Activated naive CD8-positive, alpha-beta T cell treated with anti-CD3 and anti-CD28 coated beads, Interleukin-2, amount 10 ng/mL, durations not matched to agents 7 days and 5 days (primary cell): ENCODE data around the gene EML1. TPM values are rescaled to one million over a fixed set of nuclear protein-coding genes. Genes with fewer than 3 reads are reported as not detected.

Experiments used
- ATAC-seq: fragments of 150-1000 bp; cut with Tn5 transposase; one replicate; pipeline ENCODE4 v1.10.0; 2021; ENCODE audit warnings: low read depth, moderate library complexity
- POLR2A ChIA-PET: fragments of 350-600 bp; sonication (Branson Sonifier 250); formaldehyde crosslinking; loops from one replicate; lab custom pipeline; 2021; ENCODE audit warnings: antibody characterized with exemption; lab: Charles Lee
- DNase-seq: peaks from one replicate; pipeline ENCODE4 v3.0.0; 2021
- H3K27ac Mint-ChIP-seq: one replicate; pipeline ENCODE4 v1.8.0; 2022; ENCODE audit warnings: mild to moderate bottlenecking, mixed read lengths
- H3K27me3 Mint-ChIP-seq: one replicate; pipeline ENCODE4 v1.8.0; 2022; ENCODE audit warnings: mild to moderate bottlenecking, moderate library complexity, mixed read lengths
- H3K36me3 Mint-ChIP-seq: one replicate; pipeline ENCODE4 v1.8.0; 2021; ENCODE audit warnings: mild to moderate bottlenecking, mixed read lengths
- H3K4me1 Mint-ChIP-seq: one replicate; pipeline ENCODE4 v1.8.0; 2021; ENCODE audit warnings: mixed read lengths
- H3K4me3 Mint-ChIP-seq: one replicate; pipeline ENCODE4 v1.8.0; 2022; ENCODE audit warnings: mild to moderate bottlenecking, moderate library complexity, mixed read lengths
- H3K9me3 Mint-ChIP-seq: one replicate; pipeline ENCODE4 v1.8.0; 2021; ENCODE audit warnings: mixed read lengths
- total RNA-seq, 2 experiments: library from RNA; stranded (reverse); gene quantifications; one replicate each; pipeline ENCODE4 v1.2.3, GENCODE V29; 2021

Gene EML1
- total RNA-seq, 2 experiments from 2014 or later = 0.69 TPM; not detected in 1

GRCh38 chr14:99780690-99781089, 12.5 kb upstream of the EML1 start:
- DNase-seq (no peak), ATAC-seq (no peak)
- Mint-ChIP-seq H3K36me3 (no peaks in the 10 kb centered on the region), H3K27me3 (peaks cover 39% of the 10 kb centered on the region), H3K4me3 (no peak overlapping the region), H3K4me1 (no peaks in the 10 kb centered on the region), H3K9me3 (peaks cover 3% of the 10 kb centered on the region), H3K27ac (no peak overlapping the region)
- POLR2A ChIA-PET = no interaction called here

GRCh38 chr14:99781091-99781490, 12.1 kb upstream of the EML1 start:
- peaks cover 39% of the 10 kb centered on the region for H3K27me3 Mint-ChIP-seq
- POLR2A ChIA-PET = no interaction called here

GRCh38 chr14:99781853-99782610, 11.2 kb upstream of the EML1 start:
- Mint-ChIP-seq H3K27ac (no peak overlapping the region), H3K4me1 (no peaks in the 10 kb centered on the region), H3K36me3 (no peaks in the 10 kb centered on the region), H3K27me3 (peaks cover 35% of the 10 kb centered on the region), H3K4me3 (no peak overlapping the region), H3K9me3 (peaks cover 3% of the 10 kb centered on the region)
- POLR2A ChIA-PET = no interaction called here
- ATAC-seq (no peak), DNase-seq (no peak)

More at GRCh38 chr14:99781091-99781490, 12.1 kb upstream of the EML1 start:
- no peak for DNase-seq
- no peak for ATAC-seq
- Mint-ChIP-seq H3K9me3 (peaks cover 3% of the 10 kb centered on the region), H3K36me3 (no peaks in the 10 kb centered on the region), H3K27ac (no peak overlapping the region), H3K4me1 (no peaks in the 10 kb centered on the region), H3K4me3 (no peak overlapping the region)

- DNase-seq (no peak), ATAC-seq (no peak)
- POLR2A ChIA-PET = no interaction called here
- Mint-ChIP-seq H3K4me3 (no peak overlapping the region), H3K9me3 (peaks cover 3% of the 10 kb centered on the region), H3K27me3 (peaks cover 15% of the 10 kb centered on the region), H3K27ac (no peak overlapping the region), H3K4me1 (peaks cover 2% of the 10 kb centered on the region), H3K36me3 (no peaks in the 10 kb centered on the region)
Measured at GRCh38 chr14:99784508-99784907, 8.7 kb upstream of the EML1 start.

GRCh38 chr14:99785426-99785825, 7.8 kb upstream of the EML1 start:
- POLR2A ChIA-PET = no interaction called here
- no peaks in the 10 kb centered on the region for H3K36me3 Mint-ChIP-seq
- H3K27me3 Mint-ChIP-seq = peaks cover 12% of the 10 kb centered on the region
- no peak overlapping the region for H3K27ac Mint-ChIP-seq
- no peak for DNase-seq
- peaks cover 11% of the 10 kb centered on the region for H3K4me1 Mint-ChIP-seq
- no peak for ATAC-seq
- H3K9me3 Mint-ChIP-seq = peaks cover 3% of the 10 kb centered on the region
- H3K4me3 Mint-ChIP-seq = no peak overlapping the region

- H3K9me3 Mint-ChIP-seq = no peaks in the 10 kb centered on the region
- POLR2A ChIA-PET = interaction anchor here (0.7 kb wide), 1 partner anchor 23 kb away, joined by 3 read pairs; no protein-coding TSS in a partner anchor
- H3K4me3 Mint-ChIP-seq = no peak overlapping the region
- H3K4me1 Mint-ChIP-seq = peaks cover 17% of the 10 kb centered on the region
- H3K27ac Mint-ChIP-seq = no peak overlapping the region
- DNase-seq = no peak
- no peaks in the 10 kb centered on the region for H3K36me3 Mint-ChIP-seq
- peaks cover 8% of the 10 kb centered on the region for H3K27me3 Mint-ChIP-seq
- ATAC-seq = no peak
Measured at GRCh38 chr14:99786511-99786989, 6.7 kb upstream of the EML1 start.

GRCh38 chr14:99788713-99789112, 4.5 kb upstream of the EML1 start:
- no peaks in the 10 kb centered on the region for H3K9me3 Mint-ChIP-seq
- no peak overlapping the region for H3K4me3 Mint-ChIP-seq
- peaks cover 27% of the 10 kb centered on the region for H3K4me1 Mint-ChIP-seq

GRCh38 chr14:99789581-99789980, 3.6 kb upstream of the EML1 start:
- Mint-ChIP-seq H3K9me3 (no peaks in the 10 kb centered on the region), H3K4me3 (peak overlapping the region; percentile 29), H3K36me3 (no peaks in the 10 kb centered on the region), H3K4me1 (peaks cover 27% of the 10 kb centered on the region), H3K27me3 (peaks cover 21% of the 10 kb centered on the region), H3K27ac (no peak overlapping the region)
- ATAC-seq (no peak), DNase-seq (no peak)
- POLR2A ChIA-PET = no interaction called here

More at GRCh38 chr14:99788713-99789112, 4.5 kb upstream of the EML1 start:
- POLR2A ChIA-PET = no interaction called here
- DNase-seq (no peak), ATAC-seq (no peak)
- Mint-ChIP-seq H3K27me3 (peaks cover 16% of the 10 kb centered on the region), H3K36me3 (no peaks in the 10 kb centered on the region), H3K27ac (no peak overlapping the region)

- no peak overlapping the region for H3K27ac Mint-ChIP-seq
Measured at GRCh38 chr14:99790201-99790977, 2.8 kb upstream of the EML1 start.

GRCh38 chr14:99790978-99791376, 2.2 kb upstream of the EML1 start:
- POLR2A ChIA-PET = no interaction called here
- DNase-seq = no peak
- Mint-ChIP-seq H3K4me1 (peaks cover 27% of the 10 kb centered on the region), H3K27me3 (peaks cover 33% of the 10 kb centered on the region), H3K27ac (no peak overlapping the region), H3K36me3 (no peaks in the 10 kb centered on the region), H3K4me3 (no peak overlapping the region), H3K9me3 (no peaks in the 10 kb centered on the region)
- no peak for ATAC-seq

More at GRCh38 chr14:99790201-99790977, 2.8 kb upstream of the EML1 start:
- Mint-ChIP-seq H3K4me1 (peaks cover 27% of the 10 kb centered on the region), H3K27me3 (peaks cover 27% of the 10 kb centered on the region), H3K4me3 (no peak overlapping the region), H3K9me3 (no peaks in the 10 kb centered on the region), H3K36me3 (no peaks in the 10 kb centered on the region)
- DNase-seq (no peak), ATAC-seq (no peak)
- POLR2A ChIA-PET = no interaction called here

- Mint-ChIP-seq H3K4me3 (no peak overlapping the region), H3K27me3 (peaks cover 40% of the 10 kb centered on the region), H3K4me1 (peaks cover 27% of the 10 kb centered on the region), H3K27ac (no peak overlapping the region), H3K36me3 (no peaks in the 10 kb centered on the region), H3K9me3 (no peaks in the 10 kb centered on the region)
- POLR2A ChIA-PET = no interaction called here
- ATAC-seq = no peak
- DNase-seq = no peak
Measured at GRCh38 chr14:99791476-99792209, 1.6 kb upstream of the EML1 start.

- peak overlapping the region; percentile 61 for H3K4me3 Mint-ChIP-seq
- no peak overlapping the region for H3K27ac Mint-ChIP-seq
- no peak for ATAC-seq
- H3K9me3 Mint-ChIP-seq = peaks cover under 1% of the 10 kb centered on the region
- POLR2A ChIA-PET = no interaction called here
- H3K36me3 Mint-ChIP-seq = no peaks in the 10 kb centered on the region
- H3K27me3 Mint-ChIP-seq = peaks cover 45% of the 10 kb centered on the region
- DNase-seq = no peak
- peaks cover 27% of the 10 kb centered on the region for H3K4me1 Mint-ChIP-seq
Measured at GRCh38 chr14:99792210-99792535, 1.0 kb upstream of the EML1 start.

- no peak for DNase-seq
- Mint-ChIP-seq H3K36me3 (no peaks in the 10 kb centered on the region), H3K9me3 (peaks cover 1% of the 10 kb centered on the region), H3K4me1 (peaks cover 27% of the 10 kb centered on the region), H3K27ac (no peak overlapping the region), H3K4me3 (peak overlapping the region; percentile 61), H3K27me3 (peaks cover 49% of the 10 kb centered on the region)
- ATAC-seq = no peak
- POLR2A ChIA-PET = interaction anchor here (1.2 kb wide), 1 partner anchor 28 kb away, joined by 3 read pairs; no protein-coding TSS in a partner anchor
Measured at GRCh38 chr14:99792551-99793212, 531 bp upstream of the EML1 start.
